ENCODE measurements around the gene ADGRD2.

GRCh38 chr9:124420991-124421543 is 29.2 kb upstream of the ADGRD2 start:
- TF ChIP-seq CTCF (IDR thresholded peaks at IDR 0.05; ENCODE audit: low read depth, low read length): no peak
- TF ChIP-seq EZH2phosphoT487 (IDR thresholded peaks at IDR 0.05; ENCODE audit: low read depth): no peak

All from OCI-LY3 (cell line).